SK-N-SH treated with all-trans-retinoic acid at 6 μM for 48 hours (cell line): ENCODE data around the gene IL17RA.

Experiments used
- ATAC-seq: fragments of 200-7000 bp; cut with Tn5 transposase; 3 replicates; pipeline ENCODE4 v1.9.1; 2020; ENCODE audit warnings: mild to moderate bottlenecking, moderate library complexity
- BACH2 ChIP-seq: fragments of 250-450 bp; sonication (Bioruptor Pico); IDR thresholded peaks from 2 replicates; pipeline ENCODE4 v1.9.0; 2021; ENCODE audit warnings: mild to moderate bottlenecking, borderline replicate concordance
- CREB5 ChIP-seq: fragments of 250-450 bp; sonication (Bioruptor Pico); IDR thresholded peaks from 2 replicates; pipeline ENCODE4 v1.5.1; 2020; ENCODE audit warnings: low read depth, mild to moderate bottlenecking, moderate library complexity
- CSDC2 ChIP-seq: fragments of 250-450 bp; sonication (Bioruptor Pico); IDR thresholded peaks from 2 replicates; pipeline ENCODE4 v1.5.0; 2020; ENCODE audit warnings: mild to moderate bottlenecking, moderate library complexity
- ESRRG ChIP-seq: fragments of 250-450 bp; sonication (Bioruptor Pico); IDR thresholded peaks from 2 replicates; pipeline ENCODE4 v1.6.1; 2021; ENCODE audit warnings: mild to moderate bottlenecking
- GLIS3 ChIP-seq: fragments of 250-450 bp; sonication (Bioruptor Pico); IDR thresholded peaks from 2 replicates; pipeline ENCODE4 v1.5.0; 2020; ENCODE audit warnings: mild to moderate bottlenecking, moderate library complexity
- ISL1 ChIP-seq: fragments of 250-450 bp; sonication (Bioruptor Pico); IDR thresholded peaks from 2 replicates; pipeline ENCODE4 v2.1.2; 2022; ENCODE audit warnings: mild to moderate bottlenecking, moderate library complexity
- OSR1 ChIP-seq: fragments of 250-450 bp; sonication (Bioruptor Pico); IDR thresholded peaks from 2 replicates; pipeline ENCODE4 v1.8.0; 2022; ENCODE audit warnings: moderate library complexity, mild to moderate bottlenecking, inconsistent platforms
- PATZ1 ChIP-seq: fragments of 250-450 bp; sonication (Bioruptor Pico); IDR thresholded peaks from 2 replicates; pipeline ENCODE4 v1.8.0; 2020; ENCODE audit warnings: mild to moderate bottlenecking, moderate library complexity, borderline replicate concordance
- POU6F1 ChIP-seq: fragments of 250-450 bp; sonication (Bioruptor Pico); IDR thresholded peaks from 2 replicates; pipeline ENCODE4 v1.8.0; 2021; ENCODE audit warnings: low read depth, mild to moderate bottlenecking, moderate library complexity, borderline replicate concordance
- PPARA ChIP-seq: fragments of 250-450 bp; sonication (Bioruptor Pico); IDR thresholded peaks from 2 replicates; pipeline ENCODE4 v1.5.0; 2020; ENCODE audit warnings: mild to moderate bottlenecking, borderline replicate concordance
- RARB ChIP-seq: fragments of 250-450 bp; sonication (Bioruptor Pico); IDR thresholded peaks from 2 replicates; pipeline ENCODE4 v1.8.0; 2021; ENCODE audit warnings: mild to moderate bottlenecking, moderate library complexity
- TCF4 ChIP-seq: fragments of 250-450 bp; sonication (Bioruptor Pico); IDR thresholded peaks from 2 replicates; pipeline ENCODE4 v1.8.0; 2021; ENCODE audit warnings: mild to moderate bottlenecking, moderate library complexity, borderline replicate concordance
- TOX ChIP-seq: fragments of 250-450 bp; sonication (Bioruptor Pico); IDR thresholded peaks from 2 replicates; pipeline ENCODE4 v1.8.0; 2021; ENCODE audit warnings: mild to moderate bottlenecking, moderate library complexity, borderline replicate concordance
- TSHZ2 ChIP-seq: fragments of 250-450 bp; sonication (Bioruptor Pico); IDR thresholded peaks from 2 replicates; pipeline ENCODE4 v1.5.0; 2020; ENCODE audit warnings: mild to moderate bottlenecking, moderate library complexity
- ZFP3 ChIP-seq: fragments of 250-450 bp; sonication (Bioruptor Pico); IDR thresholded peaks from 2 replicates; pipeline ENCODE4 v1.5.0; 2020; ENCODE audit warnings: mild to moderate bottlenecking, moderate library complexity
- ZFP30 ChIP-seq: fragments of 450-650 bp; formaldehyde crosslinking; IDR thresholded peaks from 2 replicates; pipeline ENCODE4 v1.5.0; 2022; ENCODE audit warnings: mild to moderate bottlenecking, moderate library complexity
- ZNF565 ChIP-seq: fragments of 450-650 bp; formaldehyde crosslinking; conservative IDR thresholded peaks from 2 replicates; pipeline ENCODE4 v1.5.0; 2020; ENCODE audit warnings: low read depth, mild to moderate bottlenecking, moderate library complexity
- ZNF70 ChIP-seq: fragments of 450-650 bp; formaldehyde crosslinking; IDR thresholded peaks from 2 replicates; pipeline ENCODE4 v1.5.0; 2020; ENCODE audit warnings: mild to moderate bottlenecking, moderate library complexity
- ZNF8 ChIP-seq: fragments of 450-650 bp; formaldehyde crosslinking; IDR thresholded peaks from 2 replicates; pipeline ENCODE4 v1.5.0; 2020; ENCODE audit warnings: mild to moderate bottlenecking, moderate library complexity

IL17RA gene

GRCh38 chr22:17093081-17093480 is 8.3 kb downstream of the IL17RA start (continued):
- TF ChIP-seq ISL1 (CRISPR knock-in tag), result no peak

GRCh38 chr22:17095538-17095937 is 10.7 kb downstream of the IL17RA start:
- peak; percentile 56; the same call in 1 of the 3 replicates for ATAC-seq
- no peak for TF ChIP-seq ZFP30 (CRISPR knock-in tag)
- TF ChIP-seq RARB (CRISPR knock-in tag), result no peak
- TF ChIP-seq OSR1 (CRISPR knock-in tag), result no peak
- TF ChIP-seq CSDC2 (CRISPR knock-in tag), result no peak
- TF ChIP-seq ZNF70 (CRISPR knock-in tag), result no peak
- TF ChIP-seq ZFP3 (CRISPR knock-in tag), result no peak

GRCh38 chr22:17096071-17096470 is 11.3 kb downstream of the IL17RA start:
- no peak for ATAC-seq
- TF ChIP-seq PPARA (no peak), BACH2 (CRISPR knock-in tag) (no peak), PATZ1 (CRISPR knock-in tag) (no peak), TSHZ2 (no peak), RARB (CRISPR knock-in tag) (no peak), ZFP30 (CRISPR knock-in tag) (no peak), TCF4 (no peak), CREB5 (CRISPR knock-in tag) (no peak), ISL1 (CRISPR knock-in tag) (no peak), POU6F1 (no peak), TOX (no peak), GLIS3 (CRISPR knock-in tag) (no peak), OSR1 (CRISPR knock-in tag) (no peak), ESRRG (CRISPR knock-in tag) (no peak), ZNF8 (CRISPR knock-in tag) (no peak), CSDC2 (CRISPR knock-in tag) (no peak), ZNF565 (no peak)
- TF ChIP-seq, all 23 proteins: peak for 0

GRCh38 chr22:17097062-17097461 is 12.3 kb downstream of the IL17RA start:
- ATAC-seq, result no peak
- TF ChIP-seq OSR1 (CRISPR knock-in tag) (no peak), PATZ1 (CRISPR knock-in tag) (no peak)
- TF ChIP-seq, all 23 proteins: peak for 0
